ENCODE data around the gene ARMCX1. TPM values are rescaled to one million over a fixed set of nuclear protein-coding genes. Genes with fewer than 3 reads are reported as not detected.

ARMCX1 gene
- total RNA-seq (2022; extraction: Qiagen RNA extraction), result 0.20 to 0.49 TPM (median 0.34 TPM) in 5 replicates

DNA sequence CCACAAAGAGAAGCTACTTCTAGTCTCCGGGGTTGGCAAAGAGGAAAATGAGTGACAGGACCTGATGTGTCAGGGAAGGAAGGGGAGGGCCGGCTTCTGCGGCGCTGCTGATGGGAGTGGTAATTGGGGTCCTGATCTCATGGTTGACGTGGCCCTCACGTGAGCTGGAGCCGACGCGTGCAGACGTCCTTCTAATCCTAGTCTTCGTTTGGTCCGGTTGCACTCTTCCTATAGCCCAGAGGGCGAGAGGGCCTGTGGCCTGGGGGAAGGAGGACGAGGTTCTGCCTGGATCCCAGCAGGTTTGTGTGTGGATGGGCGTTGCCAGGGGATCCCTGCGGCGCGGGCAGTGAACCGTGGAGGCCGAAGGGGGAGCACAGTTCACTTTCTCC, at the start of gene ARMCX1:
Gene ARMCX1, plus strand, starts transcription at position 186 of the 389 bp plus-strand sequence. CDS start 2,384 bp downstream, outside the sequence.

Other genes with a start within 250 kb of the ARMCX1 start
- gene TIMM8A, start 201.8 kb upstream of the ARMCX1 start, total RNA-seq (2022; extraction: Qiagen RNA extraction), result 26.3 to 27.2 TPM (median 26.7 TPM) in 5 replicates
- 0.12 to 0.20 TPM (median 0.20 TPM) in 4 of 5 replicates, not detected in the other for gene BTK, start 164.4 kb upstream of the ARMCX1 start, total RNA-seq (2022; extraction: Qiagen RNA extraction)
- 2,394 to 3,664 TPM (median 2,504 TPM) in 5 replicates for gene RPL36A, start 159.5 kb upstream of the ARMCX1 start, total RNA-seq (2022; extraction: Qiagen RNA extraction)
- gene GLA, start 142.6 kb upstream of the ARMCX1 start, total RNA-seq (2022; extraction: Qiagen RNA extraction), result 141 to 167 TPM (median 159 TPM) in 5 replicates
- 58.0 to 65.0 TPM (median 59.2 TPM) in 5 replicates for gene HNRNPH2, start 142.3 kb upstream of the ARMCX1 start, total RNA-seq (2022; extraction: Qiagen RNA extraction)
- 0.29 to 0.63 TPM (median 0.50 TPM) in 5 replicates for gene ARMCX4, start 65.1 kb upstream of the ARMCX1 start, total RNA-seq (2022; extraction: Qiagen RNA extraction)
- 41.4 to 48.0 TPM (median 44.2 TPM) in 5 replicates for gene ARMCX6, start 67.5 kb downstream of the ARMCX1 start, total RNA-seq (2022; extraction: Qiagen RNA extraction)
- 19.1 to 22.9 TPM (median 22.8 TPM) in 5 replicates for gene ARMCX3, start 72.6 kb downstream of the ARMCX1 start, total RNA-seq (2022; extraction: Qiagen RNA extraction)
- gene ARMCX2, start 109.3 kb downstream of the ARMCX1 start, total RNA-seq (2022; extraction: Qiagen RNA extraction), result 0.04 TPM in 1 of 5 replicates, not detected in the others